ENCODE data around the gene AARSD1. TPM values are rescaled to one million over a fixed set of nuclear protein-coding genes. Genes with fewer than 3 reads are reported as not detected.

The AARSD1 gene
- total RNA-seq, 1 donor from 2014 or later, result 70.4 TPM

DNA sequence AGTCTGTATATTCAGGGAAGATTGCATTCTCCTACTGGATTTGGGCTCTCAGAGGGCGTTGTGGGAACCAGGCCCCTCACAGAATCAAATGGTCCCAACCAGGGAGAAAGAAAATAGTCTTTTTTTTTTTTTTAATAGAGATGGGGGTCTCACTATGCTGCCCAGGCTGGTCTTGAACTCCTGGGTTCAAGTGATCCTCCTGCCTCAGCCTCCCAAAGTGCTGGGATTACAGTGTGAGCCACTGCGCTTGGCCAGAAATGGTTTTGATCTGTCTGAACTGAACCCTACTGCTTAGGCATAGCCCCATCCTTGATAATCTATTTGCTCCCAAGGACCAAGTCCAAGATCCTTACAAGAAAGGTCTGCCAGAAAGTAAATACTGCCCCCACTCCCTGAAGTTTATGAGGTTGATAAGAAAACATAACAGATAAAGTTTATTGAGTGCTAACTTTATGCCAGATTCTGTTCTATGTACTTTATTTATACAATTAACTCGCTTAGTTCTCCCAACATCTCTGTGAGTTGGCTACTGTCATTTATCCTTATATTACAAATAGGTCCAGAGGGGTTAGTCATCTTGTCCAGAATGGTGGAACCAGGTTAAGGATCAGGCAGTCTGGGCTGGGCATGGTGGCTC is 50.2 kb downstream of the AARSD1 start:
- intact Hi-C loops (cut with micrococcal nuclease), result no loop called here
- no peak for TF ChIP-seq CTCF (IDR thresholded peaks at IDR 0.05)
- no peaks in the 10 kb centered on the region for H3K9me3 Mint-ChIP-seq
- H3K27me3 Mint-ChIP-seq, result no peaks in the 10 kb centered on the region
- H3K4me3 Mint-ChIP-seq, result no peak overlapping the region
- no peak overlapping the region for H3K27ac Mint-ChIP-seq
- no peaks in the 10 kb centered on the region for H3K36me3 Mint-ChIP-seq (ENCODE audit: low read depth)
- CTCF ChIA-PET, result interaction anchor here (0.7 kb wide), 1 partner anchor 194 kb away, joined by 3 read pairs; no protein-coding TSS in a partner anchor
- DNase-seq (no peak), ATAC-seq (ENCODE audit: low read depth) (no peak)
- POLR2A ChIA-PET, result no interaction called here
- H3K4me1 Mint-ChIP-seq, result peaks cover 3% of the 10 kb centered on the region

DNA sequence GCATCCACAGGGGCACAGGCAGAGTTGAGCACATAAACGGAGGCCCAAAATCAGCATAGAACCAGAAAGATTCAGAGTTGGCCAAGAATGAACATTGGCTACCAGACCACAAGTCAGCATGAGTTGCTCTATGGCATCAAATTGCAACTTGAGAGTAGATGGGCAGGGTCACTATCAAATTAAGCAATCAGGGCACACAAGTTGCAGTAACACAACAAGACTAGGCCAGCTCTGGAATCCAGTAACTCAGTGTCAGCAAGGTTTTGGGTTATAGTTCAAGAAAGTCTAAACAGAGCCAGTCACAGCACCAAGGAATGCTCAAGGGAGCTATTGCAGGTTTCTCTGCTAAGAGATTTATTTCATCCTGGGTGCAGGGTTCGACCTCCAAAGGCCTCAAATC is 50.7 kb downstream of the AARSD1 start:
- CTCF ChIA-PET, result interaction anchor here (0.7 kb wide), 1 partner anchor 193 kb away, joined by 3 read pairs; no protein-coding TSS in a partner anchor
- Mint-ChIP-seq H3K27ac (no peak overlapping the region), H3K4me3 (no peak overlapping the region)

GRCh38 chr17:42908872-42909700 is 55.2 kb downstream of the AARSD1 start:
- no peak for ATAC-seq (ENCODE audit: low read depth)
- H3K27me3 Mint-ChIP-seq, result no peaks in the 10 kb centered on the region
- CTCF ChIA-PET, result no interaction called here
- POLR2A ChIA-PET, result interaction anchor here (0.6 to 0.7 kb wide), 3 partner anchors 60 to 521 kb away, joined by 3 to 4 read pairs (median 3); partner anchors contain the start of gene STAT3
- H3K27ac Mint-ChIP-seq, result no peak overlapping the region
- H3K36me3 Mint-ChIP-seq (ENCODE audit: low read depth), result no peaks in the 10 kb centered on the region
- no peak for TF ChIP-seq CTCF (IDR thresholded peaks at IDR 0.05)
- H3K9me3 Mint-ChIP-seq, result no peaks in the 10 kb centered on the region
- intact Hi-C loops (cut with micrococcal nuclease), result no loop called here
- H3K4me1 Mint-ChIP-seq, result peaks cover 13% of the 10 kb centered on the region
- H3K4me3 Mint-ChIP-seq, result no peak overlapping the region
- no peak for DNase-seq

More for the DNA sequence above, 50.7 kb downstream of the AARSD1 start:
- POLR2A ChIA-PET, result interaction anchor here (0.5 kb wide), 1 partner anchor 140 kb away, joined by 4 read pairs; the partner anchor contains the start of gene VPS25
- intact Hi-C loops (cut with micrococcal nuclease), result no loop called here
- peaks cover 4% of the 10 kb centered on the region for H3K4me1 Mint-ChIP-seq
- H3K27me3 Mint-ChIP-seq, result no peaks in the 10 kb centered on the region
- no peak for ATAC-seq (ENCODE audit: low read depth)
- no peaks in the 10 kb centered on the region for H3K9me3 Mint-ChIP-seq
- DNase-seq, result no peak
- TF ChIP-seq CTCF (IDR thresholded peaks at IDR 0.05), result no peak
- no peaks in the 10 kb centered on the region for H3K36me3 Mint-ChIP-seq (ENCODE audit: low read depth)

DNA sequence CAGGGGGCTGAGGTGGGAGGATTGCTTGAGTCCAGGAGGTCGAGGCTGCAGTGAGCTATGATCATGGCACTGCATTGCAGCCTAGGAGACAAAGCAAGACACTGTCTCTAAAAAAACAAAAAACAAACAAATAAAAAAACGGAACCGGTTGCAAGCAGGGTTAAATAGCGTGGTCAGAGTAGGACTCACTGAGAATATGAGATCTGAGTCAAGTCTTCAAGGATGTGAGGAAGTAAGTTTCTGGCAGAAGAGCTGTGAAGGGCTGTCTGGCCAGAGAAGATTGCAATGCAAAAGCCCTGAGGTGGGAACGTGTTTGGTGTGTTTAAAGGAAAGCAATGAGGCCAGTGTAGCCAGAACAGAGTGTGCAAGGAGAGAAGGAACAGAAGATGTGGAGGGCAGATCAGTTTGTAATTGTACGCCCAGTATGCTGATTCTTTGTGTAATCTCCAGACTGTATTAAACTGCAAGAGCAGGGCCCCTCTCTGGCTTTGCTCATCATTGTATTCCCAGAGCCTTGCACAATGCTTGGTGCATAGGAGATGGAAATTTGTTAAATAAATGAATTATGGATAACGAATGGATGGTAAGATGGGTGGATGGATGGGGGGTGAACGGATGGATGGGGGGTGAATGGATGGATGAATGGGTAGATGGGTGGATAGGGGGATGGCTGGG is 57.3 kb downstream of the AARSD1 start:
- intact Hi-C loops (cut with micrococcal nuclease), result no loop called here
- Mint-ChIP-seq H3K9me3 (no peaks in the 10 kb centered on the region), H3K27me3 (no peaks in the 10 kb centered on the region), H3K27ac (no peak overlapping the region), H3K4me3 (no peak overlapping the region), H3K4me1 (peaks cover 13% of the 10 kb centered on the region), H3K36me3 (ENCODE audit: low read depth) (no peaks in the 10 kb centered on the region)
- ChIA-PET CTCF (no interaction called here), POLR2A (no interaction called here)
- no peak for ATAC-seq (ENCODE audit: low read depth)
- no peak for TF ChIP-seq CTCF (IDR thresholded peaks at IDR 0.05)
- DNase-seq, result no peak

- H3K9me3 Mint-ChIP-seq, result no peaks in the 10 kb centered on the region
- no peak for ATAC-seq (ENCODE audit: low read depth)
- ChIA-PET POLR2A (no interaction called here), CTCF (no interaction called here)
- no peaks in the 10 kb centered on the region for H3K27me3 Mint-ChIP-seq
- H3K4me1 Mint-ChIP-seq, result peaks cover 9% of the 10 kb centered on the region
- intact Hi-C loops (cut with micrococcal nuclease), result no loop called here
- no peaks in the 10 kb centered on the region for H3K36me3 Mint-ChIP-seq (ENCODE audit: low read depth)
- H3K27ac Mint-ChIP-seq, result no peak overlapping the region
- TF ChIP-seq CTCF (IDR thresholded peaks at IDR 0.05), result no peak
- DNase-seq, result no peak
- no peak overlapping the region for H3K4me3 Mint-ChIP-seq
Measured at GRCh38 chr17:42904110-42904469, 60.2 kb downstream of the AARSD1 start.

All from activated B cell treated with CpG ODN at 0.5 μM for 24 hours (primary cell).